HAP-1 (cell line): Measurements from ENCODE around the gene LY6G5C.

ENCODE experiments used
- DNase-seq, 2 experiments: peaks; one replicate each; pipeline ENCODE4 v3.0.0-alpha.2; 2016 to 2020; ENCODE audit warnings: low spot score in 2 of 2
- H3K27me3 ChIP-seq: fragments of 250-450 bp; sonication (Bioruptor Pico); 2 replicates; pipeline ENCODE4 v1.5.1; 2020; ENCODE audit warnings: low read depth, mild to moderate bottlenecking, moderate library complexity
- H3K36me3 ChIP-seq: fragments of 250-450 bp; sonication (Bioruptor Pico); replicated peaks from 2 replicates; pipeline ENCODE4 v1.5.1; 2020; ENCODE audit warnings: mild to moderate bottlenecking
- H3K4me1 ChIP-seq: fragments of 250-450 bp; sonication (Bioruptor Pico); 2 replicates; pipeline ENCODE4 v1.5.1; 2020; ENCODE audit warnings: mild to moderate bottlenecking
- H3K4me3 ChIP-seq: fragments of 250-450 bp; sonication (Bioruptor Pico); 2 replicates; pipeline ENCODE4 v1.5.1; 2020; ENCODE audit warnings: mild to moderate bottlenecking, moderate library complexity
- H3K9me3 ChIP-seq: fragments of 250-450 bp; sonication (Bioruptor Pico); 2 replicates; pipeline ENCODE4 v1.5.1; 2020; ENCODE audit warnings: mild to moderate bottlenecking, moderate library complexity
- in situ Hi-C: fragments of 300-500 bp; cut with MboI; formaldehyde crosslinking; loops from 3 replicates; pipeline ENCODE4 v1.14.3; 2020; ENCODE audit warnings: low sequenced_read_pairs, inconsistent platforms, mixed read lengths

Gene LY6G5C

DNA sequence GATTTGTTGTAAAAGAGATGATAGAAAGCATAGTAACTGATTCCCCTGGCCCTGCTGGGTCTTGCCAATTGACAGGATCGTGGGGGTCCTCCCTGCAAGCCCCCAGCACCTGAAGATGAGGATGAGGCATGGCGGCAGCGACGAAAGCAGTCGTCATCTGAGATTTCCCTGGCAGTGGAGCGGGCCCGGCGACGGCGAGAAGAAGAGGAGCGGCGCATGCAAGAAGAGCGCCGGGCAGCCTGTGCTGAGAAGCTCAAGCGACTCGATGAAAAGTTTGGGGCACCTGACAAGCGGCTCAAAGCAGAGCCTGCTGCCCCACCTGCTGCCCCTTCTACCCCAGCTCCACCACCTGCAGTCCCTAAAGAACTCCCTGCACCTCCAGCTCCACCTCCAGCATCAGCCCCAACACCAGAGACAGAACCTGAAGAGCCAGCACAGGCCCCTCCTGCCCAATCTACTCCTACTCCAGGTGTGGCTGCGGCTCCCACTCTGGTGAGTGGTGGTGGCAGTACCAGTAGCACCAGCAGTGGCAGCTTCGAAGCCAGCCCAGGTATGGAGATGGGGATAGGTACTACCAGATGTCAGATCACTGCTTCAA, 53.1 kb downstream of the LY6G5C start:
- peaks cover 1% of the 10 kb centered on the region for H3K4me1 ChIP-seq
- DNase-seq = no peak
- H3K27me3 ChIP-seq = no peaks in the 10 kb centered on the region
- H3K9me3 ChIP-seq = no peaks in the 10 kb centered on the region
- H3K4me3 ChIP-seq = no peak overlapping the region
- peaks cover 99% of the 10 kb centered on the region for H3K36me3 ChIP-seq
- in situ Hi-C loops = loop anchor here (25.0 kb wide), 1 partner anchor 1040 kb away; no protein-coding TSS in a partner anchor

DNA sequence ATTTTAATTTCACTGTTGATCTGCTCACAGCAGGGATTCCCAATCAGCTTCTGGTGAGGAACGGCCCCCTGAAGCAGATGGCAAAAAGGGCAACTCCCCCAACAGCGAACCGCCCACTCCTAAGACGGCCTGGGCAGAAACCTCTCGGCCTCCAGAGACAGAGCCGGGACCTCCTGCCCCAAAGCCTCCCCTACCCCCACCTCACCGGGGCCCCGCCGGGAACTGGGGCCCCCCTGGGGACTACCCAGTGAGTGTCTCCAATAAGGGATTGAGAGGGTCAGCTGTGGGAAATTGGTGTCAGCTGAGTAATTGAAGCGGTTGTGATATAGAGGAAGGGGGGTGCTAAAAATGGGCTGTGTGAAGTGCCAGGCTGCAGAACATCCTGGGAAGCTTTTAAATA, 53.9 kb downstream of the LY6G5C start:
- no peak for DNase-seq
- Histone ChIP-seq H3K4me1 (peaks cover 8% of the 10 kb centered on the region), H3K36me3 (peaks cover 99% of the 10 kb centered on the region), H3K27me3 (no peaks in the 10 kb centered on the region), H3K4me3 (no peak overlapping the region), H3K9me3 (no peaks in the 10 kb centered on the region)
- in situ Hi-C loops = loop anchor here (25.0 kb wide), 1 partner anchor 1040 kb away; no protein-coding TSS in a partner anchor
